ENCODE data around the gene SNPH. TPM values are rescaled to one million over a fixed set of nuclear protein-coding genes. Genes with fewer than 3 reads are reported as not detected.

Gene SNPH
- total RNA-seq, 1 experiment from 2014 or later, result 21.4 TPM

GRCh38 chr20:1300083-1300840 lies 34.2 kb downstream of the SNPH start:
- intact Hi-C loops (cut with micrococcal nuclease), result no loop called here
- no TSS peak for BruUV-seq (replicated peaks)
- no peaks in the 10 kb centered on the region for H3K9me3 ChIP-seq (ENCODE audit: low read length)
- DNase-seq (no peak), ATAC-seq (no peak)
- H3K4me3 ChIP-seq (ENCODE audit: low read length), result no peak overlapping the region
- no peaks in the 10 kb centered on the region for H3K27me3 ChIP-seq (ENCODE audit: low read length)
- 0 out of 2 replicates have a peak overlapping the region, but pooled peaks have one; percentile 5 for H3K27ac ChIP-seq (ENCODE audit: low read length)
- no peaks in the 10 kb centered on the region for H3K9me2 ChIP-seq (replicated peaks; ENCODE audit: low read length)
- H3K9ac ChIP-seq (ENCODE audit: low read length), result no peak overlapping the region
- H2AFZ ChIP-seq (ENCODE audit: low read length), result no peak overlapping the region
- no peaks in the 10 kb centered on the region for H4K20me1 ChIP-seq (ENCODE audit: low read length)
- H3K4me2 ChIP-seq (ENCODE audit: low read length), result peak overlapping the region; percentile 21
- H3K4me1 ChIP-seq (ENCODE audit: insufficient read depth, low read length), result peaks cover 13% of the 10 kb centered on the region
- no peaks in the 10 kb centered on the region for H3K79me2 ChIP-seq (ENCODE audit: low read length)
- no peaks in the 10 kb centered on the region for H3F3A ChIP-seq (ENCODE audit: low read length, unreplicated experiment)
- POLR2A ChIA-PET (ENCODE audit: unreplicated experiment), result no interaction called here
- CTCF ChIA-PET, result no interaction called here
- 0 out of 2 replicates have a peak, but pooled peaks cover 4% of the 10 kb centered on the region for H3K36me3 ChIP-seq (ENCODE audit: low read depth, low read length)
- TF ChIP-seq EZH2 (IDR thresholded peaks at IDR 0.05; ENCODE audit: low read length, unreplicated experiment) (no peak), CTCF (conservative IDR thresholded peaks at IDR 0.05; ENCODE audit: low read depth, low read length) (no peak), EZH2phosphoT487 (IDR thresholded peaks at IDR 0.05; ENCODE audit: borderline replicate concordance, low read length) (no peak)

- H3K4me1 ChIP-seq (ENCODE audit: insufficient read depth, low read length), result peaks cover 13% of the 10 kb centered on the region
- no peaks in the 10 kb centered on the region for H3K27me3 ChIP-seq (ENCODE audit: low read length)
- H3K36me3 ChIP-seq (ENCODE audit: low read depth, low read length), result 0 out of 2 replicates have a peak, but pooled peaks cover 4% of the 10 kb centered on the region
- DNase-seq, result peak; percentile 74
- H3K4me2 ChIP-seq (ENCODE audit: low read length), result peak overlapping the region; percentile 21
- H3K27ac ChIP-seq (ENCODE audit: low read length), result 0 out of 2 replicates have a peak overlapping the region, but pooled peaks have one; percentile 5
- no peak for TF ChIP-seq EZH2phosphoT487 (IDR thresholded peaks at IDR 0.05; ENCODE audit: borderline replicate concordance, low read length)
- no peak for TF ChIP-seq EZH2 (IDR thresholded peaks at IDR 0.05; ENCODE audit: low read length, unreplicated experiment)
- no peak for TF ChIP-seq CTCF (conservative IDR thresholded peaks at IDR 0.05; ENCODE audit: low read depth, low read length)
- no peaks in the 10 kb centered on the region for H3K9me2 ChIP-seq (replicated peaks; ENCODE audit: low read length)
- no peak overlapping the region for H2AFZ ChIP-seq (ENCODE audit: low read length)
- intact Hi-C loops (cut with micrococcal nuclease), result no loop called here
- no peaks in the 10 kb centered on the region for H3F3A ChIP-seq (ENCODE audit: low read length, unreplicated experiment)
- H3K9me3 ChIP-seq (ENCODE audit: low read length), result no peaks in the 10 kb centered on the region
- H3K9ac ChIP-seq (ENCODE audit: low read length), result no peak overlapping the region
- ChIA-PET POLR2A (ENCODE audit: unreplicated experiment) (no interaction called here), CTCF (no interaction called here)
- no TSS peak for BruUV-seq (replicated peaks)
- H4K20me1 ChIP-seq (ENCODE audit: low read length), result no peaks in the 10 kb centered on the region
- no peaks in the 10 kb centered on the region for H3K79me2 ChIP-seq (ENCODE audit: low read length)
- peak; percentile 65 for ATAC-seq
- H3K4me3 ChIP-seq (ENCODE audit: low read length), result no peak overlapping the region
These were observed 35.0 kb downstream of the SNPH start for GRCh38 chr20:1301031-1301529.
